B cell (primary cell): ENCODE data around the gene ARPC1A. TPM values are rescaled to one million over a fixed set of nuclear protein-coding genes. Genes with fewer than 3 reads are reported as not detected.
A peak's percentile ranks its signal among the peaks of the same experiment; 100 is the strongest.

Experiments
- ATAC-seq: fragments of 200-7000 bp; cut with Tn5 transposase; one replicate; pipeline ENCODE4 v1.10.0; 2021; ENCODE audit warnings: low read depth, mild to moderate bottlenecking, moderate number of reproducible peaks, moderate library complexity
- CTCF ChIA-PET: fragments of 350-600 bp; sonication (Branson Sonifier 250); formaldehyde crosslinking; loops from one replicate; lab custom pipeline; 2021; ENCODE audit warnings: antibody characterized with exemption, inconsistent platforms; lab: Charles Lee
- POLR2A ChIA-PET: fragments of 350-600 bp; sonication (Branson Sonifier 250); formaldehyde crosslinking; loops from one replicate; lab custom pipeline; 2021; ENCODE audit warnings: antibody characterized with exemption; lab: Charles Lee
- DNase-seq: peaks from one replicate; pipeline ENCODE4 v3.0.0; 2013
- H2AFZ ChIP-seq: 2 replicates; pipeline ENCODE4 v1.6.1; 2012; ENCODE audit warnings: mild to moderate bottlenecking, low read depth, low read length; ENCODE audit not compliant: insufficient read depth, poor library complexity, severe bottlenecking
- H3K27ac ChIP-seq, 2 donors: 1 replicate in 1 of 2; 2 replicates in 1 of 2; pipeline ENCODE4 v1.5.1; 2012 to 2013; ENCODE audit warnings: low read length in 2 of 2, mild to moderate bottlenecking in 2 of 2, moderate library complexity in 1 of 2
- H3K27me3 ChIP-seq, 4 experiments: fragments of 200-600 bp in 1 of 4; sonication (generic) in 1 of 4; replicated peaks in 1 of 4; 1 replicate in 2 of 4; 2 replicates in 2 of 4; pipeline versions ENCODE4 v1.6.1 to v1.7.0; 2013 to 2016; ENCODE audit warnings: low read length in 3 of 4, mild to moderate bottlenecking in 2 of 4, mixed read lengths in 1 of 4, moderate library complexity in 1 of 4; ENCODE audit not compliant: insufficient read depth in 4 of 4, control insufficient read depth in 3 of 4; ENCODE audit errors: control extremely low read depth in 1 of 4
- H3K36me3 ChIP-seq, 2 experiments: replicated peaks in 1 of 2; 1 replicate in 1 of 2; 2 replicates in 1 of 2; pipeline versions ENCODE4 v1.6.1 to v1.7.1; 2013; ENCODE audit warnings: low read length in 1 of 2; ENCODE audit not compliant: insufficient read depth in 2 of 2, control insufficient read depth in 1 of 2; ENCODE audit errors: control extremely low read depth in 1 of 2, extremely low read depth in 1 of 2
- H3K4me1 ChIP-seq, 2 donors: fragments of 200-600 bp in 1 of 2; sonication (generic) in 1 of 2; 1 replicate in 1 of 2; 2 replicates in 1 of 2; pipeline versions ENCODE4 v1.5.1 to v1.6.1; 2013 to 2017; ENCODE audit warnings: low read length in 2 of 2; ENCODE audit not compliant: control insufficient read depth in 2 of 2, insufficient read depth in 2 of 2
- H3K4me2 ChIP-seq: replicated peaks from 2 replicates; pipeline ENCODE3; 2012; ENCODE audit warnings: mild to moderate bottlenecking, low read depth, low read length; ENCODE audit not compliant: poor library complexity, severe bottlenecking
- H3K4me3 ChIP-seq, 5 experiments: fragments of 200-600 bp in 1 of 5; sonication (generic) in 1 of 5; 1 replicate in 3 of 5; 2 replicates in 2 of 5; pipeline versions ENCODE4 v1.5.1 to v1.7.0; 2011 to 2016; ENCODE audit warnings: low read length in 4 of 5, mild to moderate bottlenecking in 4 of 5, low read depth in 2 of 5, control low read depth in 1 of 5, moderate library complexity in 1 of 5; ENCODE audit not compliant: insufficient read depth in 1 of 5; ENCODE audit errors: control extremely low read depth in 1 of 5, extremely low read depth in 1 of 5
- H3K79me2 ChIP-seq: fragments of 200-600 bp; sonication (generic); one replicate; pipeline ENCODE4 v1.6.0; 2016; ENCODE audit warnings: low read length; ENCODE audit not compliant: control insufficient read depth, insufficient read depth
- H3K9ac ChIP-seq: fragments of 200-600 bp; sonication (generic); 2 replicates; pipeline ENCODE4 v1.6.1; 2017; ENCODE audit warnings: mild to moderate bottlenecking, low read length, moderate library complexity
- H3K9me3 ChIP-seq, 3 donors: one replicate each; pipeline versions ENCODE4 v1.6.1 to v1.7.1; 2013; ENCODE audit warnings: low read length in 2 of 3; ENCODE audit not compliant: control insufficient read depth in 2 of 3, insufficient read depth in 1 of 3; ENCODE audit errors: control extremely low read depth in 1 of 3
- H4K20me1 ChIP-seq: 2 replicates; pipeline ENCODE4 v1.6.0; 2012; ENCODE audit warnings: mild to moderate bottlenecking, low read length; ENCODE audit not compliant: insufficient read depth, control insufficient read depth, poor library complexity, severe bottlenecking
- H3K27ac Mint-ChIP-seq: one replicate; pipeline ENCODE4 v1.8.0; 2021; ENCODE audit warnings: mixed read lengths
- H3K27me3 Mint-ChIP-seq: one replicate; pipeline ENCODE4 v1.8.0; 2021; ENCODE audit warnings: mixed read lengths
- H3K4me1 Mint-ChIP-seq: one replicate; pipeline ENCODE4 v1.8.0; 2021; ENCODE audit warnings: mixed read lengths
- H3K4me3 Mint-ChIP-seq: one replicate; pipeline ENCODE4 v1.8.0; 2021; ENCODE audit warnings: mixed read lengths
- H3K9me3 Mint-ChIP-seq: one replicate; pipeline ENCODE4 v1.8.0; 2022; ENCODE audit warnings: mixed read lengths; ENCODE audit not compliant: insufficient read depth
- EZH2 ChIP-seq: IDR thresholded peaks from 2 replicates; pipeline ENCODE4 v1.6.1; 2012; ENCODE audit warnings: borderline replicate concordance, low read depth, mild to moderate bottlenecking, moderate library complexity, low read length; ENCODE audit not compliant: insufficient read depth, poor library complexity, severe bottlenecking
- WGBS: methylation state at CpG from one replicate; pipeline ENCODE4 v1.1.5; 2013; ENCODE audit warnings: missing lambda C conversion rate; ENCODE audit not compliant: insufficient coverage; 5-methylcytosine and 5-hydroxymethylcytosine counted together
- intact Hi-C: fragments of 100-400 bp; cut with micrococcal nuclease; formaldehyde crosslinking; loops from one replicate; pipeline ENCODE4 v1.10.0; 2022
- polyA plus RNA-seq: library from polyadenylated mRNA; depleted of rRNA; stranded (reverse); fragments of >200 nt; gene quantifications from 2 replicates; pipeline ENCODE4 v1.2.3, GENCODE V29; 2012
- total RNA-seq, 2 donors: library from RNA; stranded (reverse); fragments of 120-200 nt in 1 of 2; gene quantifications; 1 replicate in 1 of 2; 2 replicates in 1 of 2; pipeline versions ENCODE4 v1.2.3 to v1.2.4, GENCODE V29; 2013 to 2022
- TF ChIP-seq, protein P1 (sequence below): fragments of 200-600 bp; IDR thresholded peaks from one replicate; pipeline ENCODE4 v1.8.0; 2022; ENCODE audit warnings: antibody characterized with exemption, mild to moderate bottlenecking

Gene ARPC1A
- total and polyA plus RNA-seq, 2 donors (not counting 1 experiment from before 2014, with no cell fraction given), result 41.7 to 45.5 TPM

DNA sequence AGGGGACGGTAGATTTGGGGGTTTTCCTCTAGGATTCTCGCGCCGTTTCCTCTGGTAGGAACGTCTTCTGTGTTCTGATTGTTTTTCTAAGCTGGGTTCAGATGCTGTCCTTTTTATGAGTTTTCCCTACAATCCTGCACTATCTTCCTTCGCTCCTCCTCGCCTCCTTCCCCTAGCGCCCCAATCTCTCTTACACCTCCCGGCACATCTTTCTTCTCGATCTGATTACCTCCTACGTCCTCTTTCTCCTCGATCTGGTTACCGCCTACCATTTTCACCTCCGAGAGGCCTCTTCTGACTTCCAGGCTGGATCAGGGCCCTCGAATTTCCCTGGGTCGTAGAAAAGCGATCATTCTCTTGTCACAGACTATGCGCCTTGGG, 83.5 kb downstream of the ARPC1A start:
- peak overlapping the region; percentile 91 for H3K4me3 Mint-ChIP-seq
- peak overlapping the region; percentile 100 for H3K27ac Mint-ChIP-seq
- Histone ChIP-seq H3K27me3 (no peaks in the 10 kb centered on the region), H3K4me2 (peak overlapping the region; percentile 98), H3K9ac (peak overlapping the region; percentile 94), H2AFZ (peak overlapping the region; percentile 84), H4K20me1 (peaks cover 70% of the 10 kb centered on the region), H3K27ac (peak overlapping the region; percentile 89 to 96), H3K4me3 (peak overlapping the region; percentile 93 to 99 (median 95)), H3K9me3 (no peaks in the 10 kb centered on the region), H3K4me1 (peaks cover 25 to 35% of the 10 kb centered on the region in 2 donors), H3K36me3 (peaks cover 7 to 37% of the 10 kb centered on the region in 2 experiments), H3K79me2 (peaks cover 87% of the 10 kb centered on the region)
- no peak for DNase-seq
- ATAC-seq, result peak; percentile 7
- H3K4me1 Mint-ChIP-seq, result peaks cover 47% of the 10 kb centered on the region
- TF ChIP-seq, protein P1, sequence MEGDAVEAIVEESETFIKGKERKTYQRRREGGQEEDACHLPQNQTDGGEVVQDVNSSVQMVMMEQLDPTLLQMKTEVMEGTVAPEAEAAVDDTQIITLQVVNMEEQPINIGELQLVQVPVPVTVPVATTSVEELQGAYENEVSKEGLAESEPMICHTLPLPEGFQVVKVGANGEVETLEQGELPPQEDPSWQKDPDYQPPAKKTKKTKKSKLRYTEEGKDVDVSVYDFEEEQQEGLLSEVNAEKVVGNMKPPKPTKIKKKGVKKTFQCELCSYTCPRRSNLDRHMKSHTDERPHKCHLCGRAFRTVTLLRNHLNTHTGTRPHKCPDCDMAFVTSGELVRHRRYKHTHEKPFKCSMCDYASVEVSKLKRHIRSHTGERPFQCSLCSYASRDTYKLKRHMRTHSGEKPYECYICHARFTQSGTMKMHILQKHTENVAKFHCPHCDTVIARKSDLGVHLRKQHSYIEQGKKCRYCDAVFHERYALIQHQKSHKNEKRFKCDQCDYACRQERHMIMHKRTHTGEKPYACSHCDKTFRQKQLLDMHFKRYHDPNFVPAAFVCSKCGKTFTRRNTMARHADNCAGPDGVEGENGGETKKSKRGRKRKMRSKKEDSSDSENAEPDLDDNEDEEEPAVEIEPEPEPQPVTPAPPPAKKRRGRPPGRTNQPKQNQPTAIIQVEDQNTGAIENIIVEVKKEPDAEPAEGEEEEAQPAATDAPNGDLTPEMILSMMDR, result no peak
- TF ChIP-seq EZH2, result no peak
- CTCF ChIA-PET, result interaction anchor here (0.6 to 3.2 kb wide), 8 partner anchors 16 to 171 kb away, joined by 3 to 24 read pairs (median 4); partner anchors contain the start of gene ZKSCAN5
- H3K9me3 Mint-ChIP-seq, result no peaks in the 10 kb centered on the region
- WGBS, result under 1% methylated on average over 11 of the region's 18 CpGs
- H3K27me3 Mint-ChIP-seq, result no peaks in the 10 kb centered on the region
- intact Hi-C loops, result loop anchor here (2.0 kb wide), 1 partner anchor 84 kb away; the partner anchor contains the start of gene ARPC1A
- POLR2A ChIA-PET, result interaction anchor here (0.9 to 3.1 kb wide), 12 partner anchors 9 to 207 kb away, joined by 3 to 33 read pairs (median 6); partner anchors contain the start of genes ARPC1A, ARPC1B, ATP5MF and CPSF4

DNA sequence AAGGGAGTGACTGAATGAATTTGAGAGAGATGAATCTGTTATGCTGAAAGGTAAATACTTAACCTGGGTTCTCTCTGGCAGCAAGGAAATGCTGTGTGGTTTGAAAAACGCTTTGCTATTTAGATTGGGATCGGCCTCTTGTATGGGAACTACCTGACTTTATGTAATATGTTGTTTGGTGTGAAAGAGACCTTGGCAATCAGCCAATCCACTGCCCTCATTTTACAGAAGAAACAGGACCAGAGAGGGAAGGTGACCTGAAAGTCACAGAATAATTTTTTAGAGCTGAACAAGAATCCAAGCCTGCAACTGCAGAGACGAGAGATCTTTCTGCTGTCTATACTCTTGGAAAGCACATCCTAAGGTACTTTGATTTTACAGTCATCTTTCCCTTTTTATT, 84.1 kb downstream of the ARPC1A start:
- H3K4me3 ChIP-seq, result peak overlapping the region in 4 of 5 experiments; percentile 93 to 99 (median 95)
- no peak for TF ChIP-seq EZH2
- TF ChIP-seq, protein P1, result no peak
- peaks cover 25 to 35% of the 10 kb centered on the region in 2 donors for H3K4me1 ChIP-seq
- ChIA-PET CTCF (interaction anchor here (3.2 kb wide), 2 partner anchors 17 to 44 kb away, joined by 20 to 24 read pairs; no protein-coding TSS in a partner anchor), POLR2A (interaction anchor here (0.7 to 1.4 kb wide), 2 partner anchors 8 to 84 kb away, joined by 3 read pairs; partner anchors contain the start of gene ARPC1A)
- H3K9me3 ChIP-seq, result no peaks in the 10 kb centered on the region
- Mint-ChIP-seq H3K9me3 (no peaks in the 10 kb centered on the region), H3K27ac (peak overlapping the region; percentile 37), H3K4me1 (peaks cover 45% of the 10 kb centered on the region), H3K27me3 (no peaks in the 10 kb centered on the region), H3K4me3 (peak overlapping the region; percentile 91)
- H4K20me1 ChIP-seq, result peaks cover 68% of the 10 kb centered on the region
- WGBS, result 20% methylated on average over 2 of the region's 3 CpGs
- no peak for DNase-seq
- intact Hi-C loops, result loop anchor here (2.0 kb wide), 1 partner anchor 85 kb away; the partner anchor contains the start of gene ARPC1A
- peaks cover 87% of the 10 kb centered on the region for H3K79me2 ChIP-seq
- peak overlapping the region in 1 of 2 donors; percentile 96 for H3K27ac ChIP-seq
- no peaks in the 10 kb centered on the region for H3K27me3 ChIP-seq
- peaks cover 9 to 38% of the 10 kb centered on the region in 2 experiments for H3K36me3 ChIP-seq
- peak overlapping the region; percentile 94 for H3K9ac ChIP-seq
- H2AFZ ChIP-seq, result no peak overlapping the region
- no peak for ATAC-seq
- peak overlapping the region; percentile 98 for H3K4me2 ChIP-seq
